ENCODE measurements around the gene BAAT.
"Not testable (repeated sequence)": the region's sequence is repeated elsewhere in the genome, so short reads cannot be mapped to it uniquely, and the experiment has no call there.

Gene BAAT

DNA sequence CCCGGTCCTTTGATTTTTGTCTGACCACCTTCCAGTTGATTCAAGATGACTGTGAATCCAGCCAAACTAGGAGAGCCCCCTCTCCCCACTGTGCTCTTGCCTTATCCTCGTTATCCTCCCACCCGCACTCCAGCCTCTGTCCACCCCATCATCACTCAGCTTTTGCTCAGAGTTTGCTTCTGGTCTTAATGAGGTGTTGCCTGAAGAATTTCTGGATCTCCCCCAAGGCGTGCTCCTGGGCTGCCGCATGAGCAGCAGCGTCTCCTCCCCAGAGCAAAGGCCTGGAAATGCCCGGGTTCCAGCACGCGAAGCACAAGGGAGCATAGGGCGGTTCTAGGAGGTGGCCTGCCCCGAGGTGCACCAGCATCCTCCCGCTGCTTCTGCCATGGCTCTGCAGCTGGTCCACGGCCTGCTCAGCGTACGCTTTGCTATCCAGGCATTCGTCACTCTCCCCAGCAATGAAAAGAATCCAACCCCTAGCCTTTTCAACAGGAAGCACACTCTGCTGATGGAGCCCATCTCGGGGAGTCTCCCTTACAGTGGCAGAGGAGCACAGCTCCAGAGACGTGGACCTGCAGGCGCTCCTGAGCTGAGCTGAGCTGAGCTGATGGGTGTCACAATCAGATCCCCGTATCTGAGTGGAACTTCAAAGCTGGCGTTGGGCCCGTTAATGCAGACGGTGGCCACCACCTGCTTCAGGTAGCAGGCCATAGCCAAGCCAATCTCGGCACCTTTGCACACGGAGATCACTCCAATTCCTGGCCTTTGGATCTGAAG lies 50.7 kb downstream of the BAAT start:
- Histone ChIP-seq H3K36me3 (ENCODE audit: control insufficient read depth, insufficient read depth, low read length) (no peaks in the 10 kb centered on the region), H3K4me3 (replicated peaks; ENCODE audit: low read depth, low read length) (no peak overlapping the region), H3K27me3 (replicated peaks; ENCODE audit: control insufficient read depth, insufficient read depth, low read length) (no peaks in the 10 kb centered on the region; the same call in 1 of the 2 replicates)
- DNase-seq (ENCODE audit: extremely low read depth, insufficient read length) = no peak
- TF ChIP-seq, protein P1, sequence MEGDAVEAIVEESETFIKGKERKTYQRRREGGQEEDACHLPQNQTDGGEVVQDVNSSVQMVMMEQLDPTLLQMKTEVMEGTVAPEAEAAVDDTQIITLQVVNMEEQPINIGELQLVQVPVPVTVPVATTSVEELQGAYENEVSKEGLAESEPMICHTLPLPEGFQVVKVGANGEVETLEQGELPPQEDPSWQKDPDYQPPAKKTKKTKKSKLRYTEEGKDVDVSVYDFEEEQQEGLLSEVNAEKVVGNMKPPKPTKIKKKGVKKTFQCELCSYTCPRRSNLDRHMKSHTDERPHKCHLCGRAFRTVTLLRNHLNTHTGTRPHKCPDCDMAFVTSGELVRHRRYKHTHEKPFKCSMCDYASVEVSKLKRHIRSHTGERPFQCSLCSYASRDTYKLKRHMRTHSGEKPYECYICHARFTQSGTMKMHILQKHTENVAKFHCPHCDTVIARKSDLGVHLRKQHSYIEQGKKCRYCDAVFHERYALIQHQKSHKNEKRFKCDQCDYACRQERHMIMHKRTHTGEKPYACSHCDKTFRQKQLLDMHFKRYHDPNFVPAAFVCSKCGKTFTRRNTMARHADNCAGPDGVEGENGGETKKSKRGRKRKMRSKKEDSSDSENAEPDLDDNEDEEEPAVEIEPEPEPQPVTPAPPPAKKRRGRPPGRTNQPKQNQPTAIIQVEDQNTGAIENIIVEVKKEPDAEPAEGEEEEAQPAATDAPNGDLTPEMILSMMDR (IDR thresholded peaks at IDR 0.05; ENCODE audit: insufficient read depth, low read length, poor library complexity, severe bottlenecking) = no peak

DNA sequence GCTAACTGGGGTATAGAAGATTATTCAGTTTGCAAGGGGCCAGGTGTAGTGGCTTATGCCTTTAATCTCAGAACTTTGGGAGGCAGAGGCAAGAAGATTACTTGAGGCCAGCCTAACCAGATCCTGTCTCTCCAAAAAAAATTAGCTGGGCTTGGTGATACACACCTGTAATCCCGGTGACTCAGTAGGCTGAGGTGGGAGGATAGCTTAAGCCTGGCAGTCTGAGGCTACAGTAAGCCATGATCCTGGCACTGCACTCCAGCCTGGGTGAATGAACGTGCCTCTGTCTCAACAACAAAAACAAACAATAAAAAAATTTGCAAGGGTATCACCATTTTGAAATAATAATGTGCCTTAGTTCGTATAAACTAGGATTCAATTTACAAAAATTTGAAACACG lies 51.3 kb downstream of the BAAT start:
- TF ChIP-seq, protein P1 (IDR thresholded peaks at IDR 0.05; ENCODE audit: insufficient read depth, low read length, poor library complexity, severe bottlenecking) = no peak

DNA sequence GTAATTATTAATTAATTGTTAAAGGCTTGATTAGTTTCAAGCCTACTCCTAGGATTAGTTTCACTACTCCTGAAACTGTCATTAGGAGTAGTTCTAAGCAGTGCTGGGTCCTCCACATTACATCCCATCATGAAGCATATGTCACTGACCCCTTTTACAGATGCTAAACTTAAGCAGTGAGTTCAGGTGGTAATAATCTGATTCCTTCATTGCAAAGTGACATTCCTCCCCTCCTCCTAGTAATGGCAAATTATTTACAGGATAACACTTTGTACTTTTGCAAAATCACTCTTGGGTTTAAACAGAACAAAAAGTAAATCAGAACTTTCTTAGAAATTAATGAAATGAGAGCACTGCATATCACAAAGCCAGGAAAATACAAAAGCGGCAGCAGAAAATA lies 52.4 kb downstream of the BAAT start:
- H3K36me3 ChIP-seq (ENCODE audit: control insufficient read depth, insufficient read depth, low read length) = no peaks in the 10 kb centered on the region
- DNase-seq (ENCODE audit: extremely low read depth, insufficient read length) = no peak
- H3K27me3 ChIP-seq (replicated peaks; ENCODE audit: control insufficient read depth, insufficient read depth, low read length) = no peaks in the 10 kb centered on the region; the same call in 1 of the 2 replicates
- TF ChIP-seq, protein P1 (IDR thresholded peaks at IDR 0.05; ENCODE audit: insufficient read depth, low read length, poor library complexity, severe bottlenecking) = no peak
- no peak overlapping the region for H3K4me3 ChIP-seq (replicated peaks; ENCODE audit: low read depth, low read length)

More for the DNA sequence above, 51.3 kb downstream of the BAAT start:
- no peak for DNase-seq (ENCODE audit: extremely low read depth, insufficient read length)
- no peaks in the 10 kb centered on the region; the same call in 1 of the 2 replicates for H3K27me3 ChIP-seq (replicated peaks; ENCODE audit: control insufficient read depth, insufficient read depth, low read length)
- no peak overlapping the region for H3K4me3 ChIP-seq (replicated peaks; ENCODE audit: low read depth, low read length)
- no peaks in the 10 kb centered on the region for H3K36me3 ChIP-seq (ENCODE audit: control insufficient read depth, insufficient read depth, low read length)

DNA sequence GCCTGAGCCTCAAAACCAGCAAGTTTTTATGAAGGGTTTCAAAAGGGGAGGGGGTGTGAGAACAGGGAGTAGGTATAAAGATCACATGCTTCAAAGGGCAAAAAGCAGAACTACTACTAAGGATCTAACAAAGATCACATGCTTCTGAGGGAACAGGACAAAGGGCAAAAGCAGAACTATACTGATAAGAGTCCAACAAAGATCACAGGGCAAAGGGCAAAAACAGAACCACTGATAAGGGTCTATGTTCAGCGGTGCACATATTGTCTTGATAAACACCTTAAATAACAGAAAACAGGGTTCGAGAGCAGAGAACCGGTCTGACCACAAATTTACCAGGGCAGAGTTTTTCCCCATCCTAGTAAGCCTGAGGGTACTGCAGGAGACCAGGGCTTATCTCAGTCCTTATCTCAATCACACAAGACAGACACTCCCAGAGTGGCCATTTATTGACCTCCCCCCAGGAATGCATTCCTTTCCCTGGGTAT lies 57.3 kb downstream of the BAAT start:
- H3K4me3 ChIP-seq (replicated peaks; ENCODE audit: low read depth, low read length); DNase-seq (ENCODE audit: extremely low read depth, insufficient read length); H3K36me3 ChIP-seq (ENCODE audit: control insufficient read depth, insufficient read depth, low read length); H3K27me3 ChIP-seq (replicated peaks; ENCODE audit: control insufficient read depth, insufficient read depth, low read length): not testable (repeated sequence)

DNA sequence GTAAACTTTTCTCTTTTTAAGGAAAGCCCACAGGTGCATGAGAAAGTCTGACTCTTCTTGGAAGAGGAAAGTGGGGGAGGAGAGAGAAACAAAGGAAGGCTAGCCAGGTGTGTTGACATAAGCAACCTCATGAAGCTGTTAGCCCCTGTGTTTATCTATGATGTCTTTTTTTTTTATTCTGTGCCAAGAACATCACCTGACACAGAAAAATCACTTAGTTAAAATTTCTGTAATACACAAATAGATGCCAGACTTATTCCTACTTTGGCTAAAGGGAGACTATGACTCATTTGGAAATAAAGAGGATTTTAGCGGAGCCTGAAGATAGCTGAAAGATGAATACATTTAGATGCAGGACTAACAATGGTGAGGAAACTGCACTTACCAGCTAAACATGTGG lies 58.3 kb downstream of the BAAT start:
- Histone ChIP-seq H3K27me3 (replicated peaks; ENCODE audit: control insufficient read depth, insufficient read depth, low read length) (no peaks in the 10 kb centered on the region; the same call in 1 of the 2 replicates), H3K36me3 (ENCODE audit: control insufficient read depth, insufficient read depth, low read length) (no peaks in the 10 kb centered on the region), H3K4me3 (replicated peaks; ENCODE audit: low read depth, low read length) (no peak overlapping the region)
- TF ChIP-seq, protein P1 (IDR thresholded peaks at IDR 0.05; ENCODE audit: insufficient read depth, low read length, poor library complexity, severe bottlenecking) = no peak
- no peak for DNase-seq (ENCODE audit: extremely low read depth, insufficient read length)

DNA sequence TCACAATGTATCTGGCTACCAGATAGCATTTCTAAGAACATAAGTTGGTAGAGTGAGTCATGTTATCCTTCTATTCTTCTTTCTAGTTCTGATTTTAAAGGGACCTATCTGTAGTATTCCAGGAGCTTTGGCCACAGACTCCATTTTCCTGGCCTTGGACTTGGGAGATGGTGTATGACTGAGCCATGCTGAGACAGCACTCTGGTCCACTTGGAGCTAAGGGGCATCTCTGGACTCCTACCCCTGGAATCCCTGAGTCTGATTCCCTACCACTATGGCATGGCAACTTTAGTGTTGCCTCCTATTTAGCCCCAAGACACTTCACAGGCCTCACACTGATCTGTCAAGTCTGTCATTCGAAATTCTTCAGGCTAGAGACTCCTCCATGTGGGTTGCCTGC lies 58.8 kb downstream of the BAAT start:
- Histone ChIP-seq H3K4me3 (replicated peaks; ENCODE audit: low read depth, low read length) (no peak overlapping the region), H3K36me3 (ENCODE audit: control insufficient read depth, insufficient read depth, low read length) (no peaks in the 10 kb centered on the region), H3K27me3 (replicated peaks; ENCODE audit: control insufficient read depth, insufficient read depth, low read length) (no peaks in the 10 kb centered on the region; the same call in 1 of the 2 replicates)
- DNase-seq (ENCODE audit: extremely low read depth, insufficient read length) = no peak
- TF ChIP-seq, protein P1 (IDR thresholded peaks at IDR 0.05; ENCODE audit: insufficient read depth, low read length, poor library complexity, severe bottlenecking) = no peak
